Smooth muscle cell (in vitro differentiated cells): ENCODE results near the gene FARS2. TPM values are rescaled to one million over a fixed set of nuclear protein-coding genes. Genes with fewer than 3 reads are reported as not detected.

Experiments used
- DNase-seq: peaks from one replicate; lab custom pipeline; 2025; ENCODE audit not compliant: unreplicated experiment; lab: John Stamatoyannopoulos, UW
- H2AFZ ChIP-seq: fragments of 200-600 bp; sonication (generic); 2 replicates; pipeline ENCODE4 v1.6.0; 2016; ENCODE audit warnings: antibody characterized with exemption, low read depth, mild to moderate bottlenecking
- H3F3A ChIP-seq: fragments of 200-600 bp; sonication (generic); 2 replicates; pipeline ENCODE4 v1.6.0; 2017; ENCODE audit warnings: antibody characterized with exemption, low read depth
- H3K27ac ChIP-seq: fragments of 200-600 bp; sonication (generic); 2 replicates; pipeline ENCODE4 v1.5.1; 2016; ENCODE audit warnings: low read depth, mild to moderate bottlenecking
- H3K27me3 ChIP-seq: fragments of 200-600 bp; sonication (generic); 2 replicates; pipeline ENCODE4 v1.6.1; 2016; ENCODE audit warnings: low read depth, mild to moderate bottlenecking
- H3K36me3 ChIP-seq: fragments of 200-600 bp; sonication (generic); 2 replicates; pipeline ENCODE4 v1.5.1; 2016; ENCODE audit warnings: low read depth
- H3K4me1 ChIP-seq: fragments of 200-600 bp; sonication (generic); 2 replicates; pipeline ENCODE4 v1.5.1; 2016; ENCODE audit warnings: low read depth
- H3K4me2 ChIP-seq: fragments of 200-600 bp; sonication (generic); 2 replicates; pipeline ENCODE4 v1.6.0; 2016; ENCODE audit warnings: mild to moderate bottlenecking
- H3K4me3 ChIP-seq: fragments of 200-600 bp; sonication (generic); 2 replicates; pipeline ENCODE4 v1.5.1; 2016; ENCODE audit warnings: mild to moderate bottlenecking
- H3K79me2 ChIP-seq: fragments of 200-600 bp; sonication (generic); 2 replicates; pipeline ENCODE4 v1.6.0; 2016; ENCODE audit warnings: low read depth, mild to moderate bottlenecking
- H3K9ac ChIP-seq: fragments of 200-600 bp; sonication (generic); 2 replicates; pipeline ENCODE4 v1.6.0; 2016; ENCODE audit warnings: low read depth
- H3K9me3 ChIP-seq: fragments of 200-600 bp; sonication (generic); replicated peaks from 2 replicates; pipeline ENCODE4 v1.5.1; 2016; ENCODE audit warnings: low read depth
- H4K20me1 ChIP-seq: fragments of 200-600 bp; sonication (generic); 2 replicates; pipeline ENCODE4 v1.6.0; 2016; ENCODE audit warnings: low read depth
- whole genome bisulfite sequencing: methylation state at CpG from one replicate; pipeline ENCODE4 v1.1.7; 2016; ENCODE audit warnings: low lambda C conversion rate; 5-methylcytosine and 5-hydroxymethylcytosine counted together
- polyA plus RNA-seq: library from polyadenylated mRNA; unstranded; fragments of >200 nt; fragmentation: Nextera tagmentation; extraction: Ambion mirVana; gene quantifications from 2 replicates; pipeline ENCODE4 v1.2.1, GENCODE V29; 2016
- total RNA-seq: library from RNA; depleted of rRNA; stranded (reverse); fragments of >200 nt; gene quantifications from 2 replicates; pipeline ENCODE4 v1.2.3, GENCODE V29; 2014
- TF ChIP-seq, protein P1 (sequence below): fragments of 200-600 bp; sonication (generic); IDR thresholded peaks from 2 replicates; pipeline ENCODE4 v1.5.1; 2017; ENCODE audit warnings: borderline replicate concordance, mild to moderate bottlenecking, antibody characterized with exemption; ENCODE audit not compliant: insufficient read depth, poor library complexity, severe bottlenecking

Gene FARS2
- total and polyA plus RNA-seq, 2 experiments from 2014 or later: 9.6 to 13.2 TPM

DNA sequence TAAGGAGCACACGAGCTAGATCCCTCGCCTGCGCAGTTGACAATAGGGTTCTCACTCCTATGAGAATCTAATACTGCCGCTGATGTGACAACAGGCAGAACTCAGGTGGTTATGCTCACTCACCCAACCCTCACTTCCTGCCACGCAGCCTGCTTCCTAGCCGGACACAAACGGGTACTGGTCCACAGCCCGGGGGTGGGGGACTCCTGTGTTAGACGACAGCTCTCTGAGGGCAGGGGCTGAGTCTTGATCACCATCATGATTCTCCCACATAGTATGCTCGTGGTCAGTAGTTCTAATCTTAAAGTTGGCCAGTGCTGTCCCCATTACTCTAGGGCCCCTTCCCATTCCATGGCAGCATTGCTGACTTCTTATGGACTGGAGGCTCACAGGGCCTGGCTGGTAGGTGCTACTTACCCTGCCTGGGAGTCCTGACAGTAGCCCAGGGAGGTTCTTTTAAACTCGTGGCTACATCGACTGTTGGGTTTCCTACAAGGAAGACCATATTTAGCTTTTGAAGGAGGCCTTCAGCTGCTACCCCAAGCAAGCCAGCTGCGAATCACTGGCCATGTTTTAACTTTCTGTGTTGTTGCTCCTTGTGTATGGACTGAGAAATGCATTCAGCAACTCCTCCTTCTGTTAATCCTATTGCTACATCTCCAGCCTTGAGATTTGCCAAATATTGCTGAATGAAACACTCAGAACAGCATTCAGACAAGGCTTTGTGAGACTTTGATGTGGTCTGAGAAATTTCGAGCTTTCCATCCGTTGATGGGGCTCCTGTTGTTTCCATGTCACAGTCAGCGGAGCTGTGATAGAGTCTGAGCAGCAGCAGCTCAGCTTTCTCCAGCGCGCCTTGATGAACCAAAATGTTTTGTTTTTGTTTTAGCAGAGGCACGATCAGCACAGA is 445.1 kb downstream of the FARS2 start:
- Histone ChIP-seq H3K27ac (peak overlapping the region; percentile 38), H4K20me1 (no peaks in the 10 kb centered on the region), H3K36me3 (no peaks in the 10 kb centered on the region), H3K4me3 (no peak overlapping the region), H3K4me1 (no peaks in the 10 kb centered on the region), H3K27me3 (no peaks in the 10 kb centered on the region), H3K4me2 (peak overlapping the region; percentile 29), H3K79me2 (no peaks in the 10 kb centered on the region), H3K9me3 (no peaks in the 10 kb centered on the region), H3F3A (no peaks in the 10 kb centered on the region), H2AFZ (no peak overlapping the region), H3K9ac (no peak overlapping the region)
- DNase-seq: no peak
- TF ChIP-seq, protein P1, sequence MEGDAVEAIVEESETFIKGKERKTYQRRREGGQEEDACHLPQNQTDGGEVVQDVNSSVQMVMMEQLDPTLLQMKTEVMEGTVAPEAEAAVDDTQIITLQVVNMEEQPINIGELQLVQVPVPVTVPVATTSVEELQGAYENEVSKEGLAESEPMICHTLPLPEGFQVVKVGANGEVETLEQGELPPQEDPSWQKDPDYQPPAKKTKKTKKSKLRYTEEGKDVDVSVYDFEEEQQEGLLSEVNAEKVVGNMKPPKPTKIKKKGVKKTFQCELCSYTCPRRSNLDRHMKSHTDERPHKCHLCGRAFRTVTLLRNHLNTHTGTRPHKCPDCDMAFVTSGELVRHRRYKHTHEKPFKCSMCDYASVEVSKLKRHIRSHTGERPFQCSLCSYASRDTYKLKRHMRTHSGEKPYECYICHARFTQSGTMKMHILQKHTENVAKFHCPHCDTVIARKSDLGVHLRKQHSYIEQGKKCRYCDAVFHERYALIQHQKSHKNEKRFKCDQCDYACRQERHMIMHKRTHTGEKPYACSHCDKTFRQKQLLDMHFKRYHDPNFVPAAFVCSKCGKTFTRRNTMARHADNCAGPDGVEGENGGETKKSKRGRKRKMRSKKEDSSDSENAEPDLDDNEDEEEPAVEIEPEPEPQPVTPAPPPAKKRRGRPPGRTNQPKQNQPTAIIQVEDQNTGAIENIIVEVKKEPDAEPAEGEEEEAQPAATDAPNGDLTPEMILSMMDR: no peak
- WGBS: 72% methylated on average over 19 of the region's 19 CpGs

DNA sequence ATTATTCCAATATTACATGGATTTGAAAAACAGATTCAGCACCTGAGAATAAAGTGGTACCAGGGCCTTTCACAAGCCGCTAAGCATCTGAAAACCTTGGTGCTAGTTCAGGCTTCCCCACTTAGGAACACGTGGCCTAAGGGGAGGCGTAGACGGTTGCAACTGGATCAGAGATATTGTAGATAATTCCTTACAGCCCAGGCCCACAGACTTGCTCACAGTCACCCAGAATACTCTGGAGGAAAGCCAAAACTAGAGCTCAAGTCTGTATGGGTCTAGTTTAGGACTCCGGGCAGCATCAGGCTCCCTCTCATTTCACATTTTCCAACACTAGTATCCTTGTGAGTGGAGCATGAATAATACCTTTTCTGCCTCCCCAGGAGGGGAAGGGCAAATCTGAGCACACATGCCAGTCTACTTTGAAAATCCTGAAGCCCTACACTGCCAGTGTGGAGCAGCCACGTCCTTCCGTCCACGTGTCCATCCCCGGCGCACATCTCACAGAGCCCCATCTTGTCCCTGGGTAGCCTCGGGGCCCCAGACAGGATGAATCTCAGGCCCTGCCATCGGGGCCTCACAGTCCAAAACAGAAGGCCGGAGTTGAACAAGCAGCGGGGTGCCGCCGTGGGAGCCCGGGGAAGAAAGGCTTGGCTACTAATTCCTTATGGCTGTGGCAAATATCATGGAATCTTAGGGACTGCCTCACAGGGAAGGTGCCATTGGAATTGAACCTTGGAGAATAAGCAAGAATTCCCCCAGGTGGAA is 446.1 kb downstream of the FARS2 start:
- WGBS: 86% methylated on average over 17 of the region's 17 CpGs
- Histone ChIP-seq H3K27ac (peak overlapping the region; percentile 38), H3K36me3 (no peaks in the 10 kb centered on the region), H3K4me2 (peak overlapping the region; percentile 29), H2AFZ (no peak overlapping the region), H4K20me1 (no peaks in the 10 kb centered on the region), H3K27me3 (no peaks in the 10 kb centered on the region), H3K9me3 (no peaks in the 10 kb centered on the region), H3F3A (no peaks in the 10 kb centered on the region), H3K4me3 (no peak overlapping the region), H3K4me1 (no peaks in the 10 kb centered on the region), H3K79me2 (no peaks in the 10 kb centered on the region), H3K9ac (no peak overlapping the region)
- TF ChIP-seq, protein P1: no peak
- no peak for DNase-seq

DNA sequence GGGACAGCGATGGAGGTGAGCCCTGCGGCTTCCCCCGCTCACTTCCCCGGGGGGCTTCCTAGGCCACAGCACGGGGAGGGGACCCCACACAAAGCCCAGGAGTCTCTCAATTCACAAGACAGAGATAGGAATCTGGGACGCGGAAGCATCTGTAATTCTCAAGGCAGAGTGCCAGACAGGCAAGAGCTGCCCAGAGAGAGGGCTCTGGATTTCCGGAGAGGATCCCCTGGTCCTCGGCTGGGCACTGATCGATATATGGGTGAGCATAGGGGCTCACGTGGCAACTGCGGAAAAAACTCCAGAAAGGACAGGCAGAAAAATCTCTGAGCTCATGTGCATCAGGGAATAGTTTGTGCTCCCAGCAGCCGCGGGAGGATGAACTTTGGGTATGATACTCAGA is 449.2 kb downstream of the FARS2 start:
- Histone ChIP-seq H3K4me3 (no peak overlapping the region), H3K4me1 (no peaks in the 10 kb centered on the region), H3K4me2 (no peak overlapping the region), H2AFZ (no peak overlapping the region), H3K9me3 (no peaks in the 10 kb centered on the region), H3F3A (no peaks in the 10 kb centered on the region), H3K27ac (no peak overlapping the region), H3K79me2 (no peaks in the 10 kb centered on the region), H3K36me3 (no peaks in the 10 kb centered on the region), H3K27me3 (no peaks in the 10 kb centered on the region), H3K9ac (no peak overlapping the region), H4K20me1 (no peaks in the 10 kb centered on the region)
- DNase-seq: no peak
- WGBS: 94% methylated on average over 14 of the region's 14 CpGs
- TF ChIP-seq, protein P1: no peak
